Endothelial cell of umbilical vein (primary cell): ENCODE measurements around the gene JDP2. TPM values are rescaled to one million over a fixed set of nuclear protein-coding genes. Genes with fewer than 3 reads are reported as not detected.

Experiments
- BruUV-seq: library from RNA; stranded (reverse); fragments of 400-500 nt; replicated peaks from 2 replicates; lab custom pipeline; 2021; lab: Mats Ljungman, UMichigan
- CTCF ChIA-PET: fragments of 300-600, 350-600 bp; sonication (Branson Sonifier 250); formaldehyde crosslinking; loops from one replicate; lab custom pipeline; 2021; ENCODE audit warnings: antibody characterized with exemption, inconsistent platforms; lab: Charles Lee
- POLR2A ChIA-PET: fragments of 300-600, 350-600 bp; sonication (Branson Sonifier 250); formaldehyde crosslinking; loops from one replicate; lab custom pipeline; 2021; ENCODE audit warnings: antibody characterized with exemption, inconsistent platforms; lab: Charles Lee
- DNase-seq: peaks from one replicate; pipeline ENCODE4 v3.0.0-alpha.2; 2011; ENCODE audit warnings: low read depth, low spot score
- FAIRE-seq: peaks from 2 replicates; lab custom pipeline; 2011; peaks lifted over from hg19 to GRCh38; lab: Jason Lieb, UNC
- H2AFZ ChIP-seq: 2 replicates; pipeline ENCODE4 v1.6.0; 2012; ENCODE audit warnings: low read depth, low read length, control low read depth, inconsistent platforms
- H3K27ac ChIP-seq: 2 replicates; pipeline ENCODE4 v1.5.1; 2011; ENCODE audit warnings: low read depth, mild to moderate bottlenecking, control low read depth, low read length, moderate library complexity; ENCODE audit not compliant: insufficient read depth
- H3K27me3 ChIP-seq, 2 experiments: 2 replicates each; pipeline versions ENCODE4 v1.6.0 to v1.6.1; 2011; ENCODE audit warnings: low read length in 2 of 2, mixed read lengths in 1 of 2; ENCODE audit not compliant: control insufficient read depth in 2 of 2, insufficient read depth in 2 of 2
- H3K36me3 ChIP-seq, 2 experiments: 2 replicates in 1 of 2; 3 replicates in 1 of 2; pipeline ENCODE4 v1.5.1; 2011; ENCODE audit warnings: low read length in 2 of 2, mild to moderate bottlenecking in 1 of 2, moderate library complexity in 1 of 2; ENCODE audit not compliant: control insufficient read depth in 2 of 2, insufficient read depth in 2 of 2; ENCODE audit errors: extremely low read depth in 1 of 2
- H3K4me1 ChIP-seq: 3 replicates; pipeline ENCODE4 v1.5.1; 2011; ENCODE audit warnings: mild to moderate bottlenecking, low read length; ENCODE audit not compliant: control insufficient read depth, insufficient read depth; ENCODE audit errors: extremely low read depth
- H3K4me2 ChIP-seq: 2 replicates; pipeline ENCODE4 v1.6.1; 2011; ENCODE audit warnings: low read length, control low read depth, mixed read lengths; ENCODE audit not compliant: insufficient read depth
- H3K4me3 ChIP-seq, 3 experiments: fragments of 200-600 bp in 1 of 3; sonication (generic), shearing (Covaris generic) in 1 of 3; replicated peaks in 1 of 3; 2 replicates each; pipeline ENCODE4 v1.5.1; 2011 to 2016; ENCODE audit warnings: control low read depth in 3 of 3, low read length in 3 of 3, mild to moderate bottlenecking in 2 of 3, inconsistent platforms in 1 of 3, low read depth in 1 of 3, moderate library complexity in 1 of 3; ENCODE audit not compliant: insufficient read depth in 1 of 3
- H3K79me2 ChIP-seq: 2 replicates; pipeline ENCODE4 v1.6.0; 2012; ENCODE audit warnings: low read length, inconsistent platforms; ENCODE audit not compliant: control insufficient read depth, insufficient read depth
- H3K9ac ChIP-seq: replicated peaks from 2 replicates; pipeline ENCODE3; 2011; ENCODE audit warnings: low read length, control low read depth; ENCODE audit not compliant: insufficient read depth; ENCODE audit errors: extremely low read depth
- H3K9me1 ChIP-seq: replicated peaks from 3 replicates; pipeline ENCODE4 v1.6.0; 2011; ENCODE audit warnings: mild to moderate bottlenecking, low read length; ENCODE audit not compliant: control insufficient read depth, insufficient read depth; ENCODE audit errors: extremely low read depth
- H3K9me3 ChIP-seq: replicated peaks from 2 replicates; pipeline ENCODE4 v1.5.1; 2012; ENCODE audit warnings: low read length, inconsistent platforms; ENCODE audit not compliant: control insufficient read depth, insufficient read depth
- H4K20me1 ChIP-seq: replicated peaks from 2 replicates; pipeline ENCODE3; 2011; ENCODE audit warnings: mild to moderate bottlenecking, low read length; ENCODE audit not compliant: control insufficient read depth, insufficient read depth; ENCODE audit errors: extremely low read depth
- EZH2 ChIP-seq: IDR thresholded peaks from 2 replicates; pipeline ENCODE4 v1.6.1; 2012; ENCODE audit warnings: borderline replicate concordance, low read depth, mild to moderate bottlenecking, moderate library complexity, low read length, inconsistent platforms; ENCODE audit not compliant: severe bottlenecking
- GATA2 ChIP-seq: IDR thresholded peaks from 2 replicates; pipeline ENCODE4 v1.7.0; 2011; ENCODE audit warnings: low read depth, mild to moderate bottlenecking, moderate library complexity, mixed read lengths, low read length; ENCODE audit not compliant: insufficient read length, insufficient read depth
- MYC ChIP-seq: IDR thresholded peaks from one replicate; pipeline ENCODE4 v1.6.1; 2011; ENCODE audit warnings: mild to moderate bottlenecking, low read depth, low read length
- POLR2A ChIP-seq: IDR thresholded peaks from 2 replicates; pipeline ENCODE4 v1.6.1; 2012; ENCODE audit warnings: low read depth, mild to moderate bottlenecking, control low read depth, low read length
- POLR2AphosphoS5 ChIP-seq: IDR thresholded peaks from 2 replicates; pipeline ENCODE4 v1.6.1; 2012; ENCODE audit warnings: low read depth, mild to moderate bottlenecking, control low read depth, low read length, moderate library complexity; ENCODE audit not compliant: insufficient read depth
- dilution Hi-C: fragments of 300-500 bp; cut with MboI; formaldehyde crosslinking; loops from one replicate; pipeline ENCODE4 v1.15.0; 2019; ENCODE audit warnings: low sequenced_read_pairs; ENCODE audit not compliant: extremely low pct_ligation_motif_present
- intact Hi-C: fragments of 100-400 bp; cut with micrococcal nuclease; formaldehyde crosslinking; loops from one replicate; pipeline ENCODE4 v1.10.0; 2022
- polyA plus RNA-seq, 4 experiments: library from polyadenylated mRNA; depleted of rRNA in 3 of 4; stranded (reverse) in 3 of 4; unstranded in 1 of 4; fragments of >200 nt; gene quantifications; 2 replicates each; pipeline versions ENCODE4 v1.2.1 to v1.2.3, GENCODE V29; 2011 to 2012; ENCODE audit warnings: missing spikeins in 1 of 4
- total RNA-seq: library from RNA; stranded (reverse); gene quantifications from 2 replicates; pipeline ENCODE4 v1.2.3, GENCODE V29; 2021

The JDP2 gene
- total and polyA plus RNA-seq, 2 donors (not counting 3 experiments of a cell fraction or from before 2014, with no cell fraction given): 3.2 to 10.6 TPM

GRCh38 chr14:75448209-75448608 lies 20.4 kb downstream of the JDP2 start:
- Histone ChIP-seq H3K27me3 (no peaks in the 10 kb centered on the region), H3K4me3 (no peak overlapping the region), H3K4me1 (no peaks in the 10 kb centered on the region), H3K9ac (no peak overlapping the region), H3K79me2 (no peaks in the 10 kb centered on the region), H3K9me3 (no peaks in the 10 kb centered on the region), H3K36me3 (no peaks in the 10 kb centered on the region), H3K4me2 (no peak overlapping the region), H2AFZ (no peak overlapping the region), H3K9me1 (no peaks in the 10 kb centered on the region), H3K27ac (no peak overlapping the region), H4K20me1 (no peaks in the 10 kb centered on the region)
- TF ChIP-seq POLR2AphosphoS5 (no peak), MYC (no peak), EZH2 (no peak), POLR2A (no peak)
- ChIA-PET CTCF (interaction anchor here (0.8 to 1.6 kb wide), 3 partner anchors 8 to 41 kb away, joined by 3 to 5 read pairs (median 3); no protein-coding TSS in a partner anchor), POLR2A (no interaction called here)
- dilution Hi-C loops: no loop called here
- intact Hi-C loops: no loop called here
- BruUV-seq: no TSS peak
- DNase-seq (no peak), FAIRE-seq (no peak)

GRCh38 chr14:75449036-75449435 lies 21.2 kb downstream of the JDP2 start:
- dilution Hi-C loops: no loop called here
- Histone ChIP-seq H3K9ac (no peak overlapping the region), H3K4me2 (no peak overlapping the region), H3K4me3 (no peak overlapping the region), H2AFZ (no peak overlapping the region), H3K27ac (no peak overlapping the region), H3K27me3 (no peaks in the 10 kb centered on the region), H3K9me1 (no peaks in the 10 kb centered on the region), H4K20me1 (no peaks in the 10 kb centered on the region), H3K4me1 (no peaks in the 10 kb centered on the region), H3K79me2 (no peaks in the 10 kb centered on the region), H3K9me3 (no peaks in the 10 kb centered on the region), H3K36me3 (no peaks in the 10 kb centered on the region)
- FAIRE-seq (no peak), DNase-seq (no peak)
- intact Hi-C loops: no loop called here
- CTCF ChIA-PET: interaction anchor here (0.8 to 1.6 kb wide), 3 partner anchors 9 to 40 kb away, joined by 3 to 5 read pairs (median 3); no protein-coding TSS in a partner anchor
- no TSS peak for BruUV-seq
- POLR2A ChIA-PET: interaction anchor here (0.6 kb wide), 1 partner anchor 25 kb away, joined by 3 read pairs; no protein-coding TSS in a partner anchor
- TF ChIP-seq MYC: no peak
- no peak for TF ChIP-seq POLR2A
- no peak for TF ChIP-seq EZH2
- no peak for TF ChIP-seq GATA2
